Erythroblast (primary cell): Measurements from ENCODE around the gene GPR75.

Source experiments
- GATA1 ChIP-seq: IDR thresholded peaks from 2 replicates; pipeline ENCODE4 v1.6.1; 2011; ENCODE audit warnings: low read depth, mild to moderate bottlenecking, control low read depth, low read length, moderate library complexity
- POLR2A ChIP-seq: IDR thresholded peaks from 2 replicates; pipeline ENCODE4 v1.6.1; 2011; ENCODE audit warnings: mild to moderate bottlenecking, low read length

- TF ChIP-seq POLR2A (no peak), GATA1 (no peak)
Measured at GRCh38 chr2:53843595-53843994, 16.2 kb downstream of the GPR75 start.
